Endothelial cell of umbilical vein (primary cell): ENCODE data around the gene TMEM175. TPM values are rescaled to one million over a fixed set of nuclear protein-coding genes. Genes with fewer than 3 reads are reported as not detected.

Experiments
- BruUV-seq: library from RNA; stranded (reverse); fragments of 400-500 nt; replicated peaks from 2 replicates; lab custom pipeline; 2021; lab: Mats Ljungman, UMichigan
- CTCF ChIA-PET: fragments of 300-600, 350-600 bp; sonication (Branson Sonifier 250); formaldehyde crosslinking; loops from one replicate; lab custom pipeline; 2021; ENCODE audit warnings: antibody characterized with exemption, inconsistent platforms; lab: Charles Lee
- POLR2A ChIA-PET: fragments of 300-600, 350-600 bp; sonication (Branson Sonifier 250); formaldehyde crosslinking; loops from one replicate; lab custom pipeline; 2021; ENCODE audit warnings: antibody characterized with exemption, inconsistent platforms; lab: Charles Lee
- DNase-seq: peaks from one replicate; pipeline ENCODE4 v3.0.0-alpha.2; 2011; ENCODE audit warnings: low read depth, low spot score
- FAIRE-seq: peaks from 2 replicates; lab custom pipeline; 2011; peaks lifted over from hg19 to GRCh38; lab: Jason Lieb, UNC
- H2AFZ ChIP-seq: 2 replicates; pipeline ENCODE4 v1.6.0; 2012; ENCODE audit warnings: low read depth, low read length, control low read depth, inconsistent platforms
- H3K27ac ChIP-seq: 2 replicates; pipeline ENCODE4 v1.5.1; 2011; ENCODE audit warnings: low read depth, mild to moderate bottlenecking, control low read depth, low read length, moderate library complexity; ENCODE audit not compliant: insufficient read depth
- H3K27me3 ChIP-seq, 2 experiments: 2 replicates each; pipeline versions ENCODE4 v1.6.0 to v1.6.1; 2011; ENCODE audit warnings: low read length in 2 of 2, mixed read lengths in 1 of 2; ENCODE audit not compliant: control insufficient read depth in 2 of 2, insufficient read depth in 2 of 2
- H3K36me3 ChIP-seq, 2 experiments: 2 replicates in 1 of 2; 3 replicates in 1 of 2; pipeline ENCODE4 v1.5.1; 2011; ENCODE audit warnings: low read length in 2 of 2, mild to moderate bottlenecking in 1 of 2, moderate library complexity in 1 of 2; ENCODE audit not compliant: control insufficient read depth in 2 of 2, insufficient read depth in 2 of 2; ENCODE audit errors: extremely low read depth in 1 of 2
- H3K4me1 ChIP-seq: 3 replicates; pipeline ENCODE4 v1.5.1; 2011; ENCODE audit warnings: mild to moderate bottlenecking, low read length; ENCODE audit not compliant: control insufficient read depth, insufficient read depth; ENCODE audit errors: extremely low read depth
- H3K4me2 ChIP-seq: 2 replicates; pipeline ENCODE4 v1.6.1; 2011; ENCODE audit warnings: low read length, control low read depth, mixed read lengths; ENCODE audit not compliant: insufficient read depth
- H3K4me3 ChIP-seq, 3 experiments: fragments of 200-600 bp in 1 of 3; sonication (generic), shearing (Covaris generic) in 1 of 3; replicated peaks in 1 of 3; 2 replicates each; pipeline ENCODE4 v1.5.1; 2011 to 2016; ENCODE audit warnings: control low read depth in 3 of 3, low read length in 3 of 3, mild to moderate bottlenecking in 2 of 3, inconsistent platforms in 1 of 3, low read depth in 1 of 3, moderate library complexity in 1 of 3; ENCODE audit not compliant: insufficient read depth in 1 of 3
- H3K79me2 ChIP-seq: 2 replicates; pipeline ENCODE4 v1.6.0; 2012; ENCODE audit warnings: low read length, inconsistent platforms; ENCODE audit not compliant: control insufficient read depth, insufficient read depth
- H3K9ac ChIP-seq: replicated peaks from 2 replicates; pipeline ENCODE3; 2011; ENCODE audit warnings: low read length, control low read depth; ENCODE audit not compliant: insufficient read depth; ENCODE audit errors: extremely low read depth
- H3K9me1 ChIP-seq: replicated peaks from 3 replicates; pipeline ENCODE4 v1.6.0; 2011; ENCODE audit warnings: mild to moderate bottlenecking, low read length; ENCODE audit not compliant: control insufficient read depth, insufficient read depth; ENCODE audit errors: extremely low read depth
- H3K9me3 ChIP-seq: replicated peaks from 2 replicates; pipeline ENCODE4 v1.5.1; 2012; ENCODE audit warnings: low read length, inconsistent platforms; ENCODE audit not compliant: control insufficient read depth, insufficient read depth
- H4K20me1 ChIP-seq: replicated peaks from 2 replicates; pipeline ENCODE3; 2011; ENCODE audit warnings: mild to moderate bottlenecking, low read length; ENCODE audit not compliant: control insufficient read depth, insufficient read depth; ENCODE audit errors: extremely low read depth
- CTCF ChIP-seq, 2 donors: IDR thresholded peaks; 1 replicate in 1 of 2; 2 replicates in 1 of 2; pipeline ENCODE4 v1.5.1; 2011; ENCODE audit warnings: low read length in 2 of 2, mild to moderate bottlenecking in 2 of 2, moderate library complexity in 2 of 2, control low read depth in 1 of 2, inconsistent platforms in 1 of 2, low read depth in 1 of 2; ENCODE audit not compliant: insufficient read depth in 1 of 2; ENCODE audit errors: extremely low read depth in 1 of 2
- EZH2 ChIP-seq: IDR thresholded peaks from 2 replicates; pipeline ENCODE4 v1.6.1; 2012; ENCODE audit warnings: borderline replicate concordance, low read depth, mild to moderate bottlenecking, moderate library complexity, low read length, inconsistent platforms; ENCODE audit not compliant: severe bottlenecking
- FOS ChIP-seq: IDR thresholded peaks from 2 replicates; pipeline ENCODE4 v1.6.1; 2011; ENCODE audit warnings: mild to moderate bottlenecking, low read length, moderate library complexity, borderline replicate concordance; ENCODE audit not compliant: insufficient read depth
- GATA2 ChIP-seq: IDR thresholded peaks from 2 replicates; pipeline ENCODE4 v1.7.0; 2011; ENCODE audit warnings: low read depth, mild to moderate bottlenecking, moderate library complexity, mixed read lengths, low read length; ENCODE audit not compliant: insufficient read length, insufficient read depth
- JUN ChIP-seq: IDR thresholded peaks from 2 replicates; pipeline ENCODE4 v1.6.1; 2011; ENCODE audit warnings: borderline replicate concordance, low read depth; ENCODE audit not compliant: insufficient read length, insufficient read depth
- MAX ChIP-seq: IDR thresholded peaks from 2 replicates; pipeline ENCODE4 v1.6.1; 2011; ENCODE audit not compliant: insufficient read depth, insufficient read length
- MYC ChIP-seq: IDR thresholded peaks from one replicate; pipeline ENCODE4 v1.6.1; 2011; ENCODE audit warnings: mild to moderate bottlenecking, low read depth, low read length
- POLR2A ChIP-seq: IDR thresholded peaks from 2 replicates; pipeline ENCODE4 v1.6.1; 2012; ENCODE audit warnings: low read depth, mild to moderate bottlenecking, control low read depth, low read length
- POLR2AphosphoS5 ChIP-seq: IDR thresholded peaks from 2 replicates; pipeline ENCODE4 v1.6.1; 2012; ENCODE audit warnings: low read depth, mild to moderate bottlenecking, control low read depth, low read length, moderate library complexity; ENCODE audit not compliant: insufficient read depth
- dilution Hi-C: fragments of 300-500 bp; cut with MboI; formaldehyde crosslinking; loops from one replicate; pipeline ENCODE4 v1.15.0; 2019; ENCODE audit warnings: low sequenced_read_pairs; ENCODE audit not compliant: extremely low pct_ligation_motif_present
- intact Hi-C: fragments of 100-400 bp; cut with micrococcal nuclease; formaldehyde crosslinking; loops from one replicate; pipeline ENCODE4 v1.10.0; 2022
- polyA plus RNA-seq, 4 experiments: library from polyadenylated mRNA; depleted of rRNA in 3 of 4; stranded (reverse) in 3 of 4; unstranded in 1 of 4; fragments of >200 nt; gene quantifications; 2 replicates each; pipeline versions ENCODE4 v1.2.1 to v1.2.3, GENCODE V29; 2011 to 2012; ENCODE audit warnings: missing spikeins in 1 of 4
- total RNA-seq: library from RNA; stranded (reverse); gene quantifications from 2 replicates; pipeline ENCODE4 v1.2.3, GENCODE V29; 2021

TMEM175 gene
- total and polyA plus RNA-seq, 2 donors (not counting 3 experiments of a cell fraction or from before 2014, with no cell fraction given), result 21.9 to 80.1 TPM

- H3K27me3 ChIP-seq, result no peaks in the 10 kb centered on the region
- ChIA-PET POLR2A (no interaction called here), CTCF (interaction anchor here (1.5 kb wide), 1 partner anchor 9 kb away, joined by 4 read pairs; no protein-coding TSS in a partner anchor)
- no TSS peak for BruUV-seq
- no peak overlapping the region for H3K9ac ChIP-seq
- no peak for TF ChIP-seq EZH2
- no peak for TF ChIP-seq JUN
- TF ChIP-seq CTCF (IDR thresholded peaks at IDR 0.05; ENCODE audit: extremely low read depth in 1 of 2, insufficient read depth in 1 of 2, low read depth in 1 of 2, low read length in 2 of 2), result no peak
- no peak for TF ChIP-seq MYC
- no peak for TF ChIP-seq FOS
- no peak for TF ChIP-seq POLR2AphosphoS5
- TF ChIP-seq MAX, result no peak
- TF ChIP-seq GATA2, result no peak
- TF ChIP-seq POLR2A, result no peak
- DNase-seq (no peak), FAIRE-seq (no peak)
- H4K20me1 ChIP-seq, result no peaks in the 10 kb centered on the region
- intact Hi-C loops (no loop called here), dilution Hi-C loops (no loop called here)
- H3K9me3 ChIP-seq, result no peaks in the 10 kb centered on the region
- no peak overlapping the region for H2AFZ ChIP-seq
- no peak overlapping the region for H3K4me3 ChIP-seq
- H3K79me2 ChIP-seq, result peaks cover 15% of the 10 kb centered on the region
- H3K36me3 ChIP-seq, result peaks cover 3 to 15% of the 10 kb centered on the region in 2 experiments
- peaks cover 8% of the 10 kb centered on the region for H3K4me1 ChIP-seq
- no peak overlapping the region for H3K27ac ChIP-seq
- H3K9me1 ChIP-seq, result no peaks in the 10 kb centered on the region
- no peak overlapping the region for H3K4me2 ChIP-seq
These were observed 25.7 kb upstream of the TMEM175 start for GRCh38 chr4:906339-907102.
